OCI-LY7 (cell line): ENCODE measurements around the gene NR1I2.

Experiments used
- EZH2phosphoT487 ChIP-seq: fragments of 200-600 bp; sonication (generic); IDR thresholded peaks from 2 replicates; pipeline ENCODE4 v1.6.1; 2018; ENCODE audit warnings: low read depth, borderline replicate concordance, mild to moderate bottlenecking, mixed run types, antibody characterized with exemption, low read length, moderate library complexity, mixed read lengths
- TF ChIP-seq, protein P1 (sequence below): fragments of 200-600 bp; sonication (generic); conservative IDR thresholded peaks from 2 replicates; pipeline ENCODE4 v1.5.1; 2014; ENCODE audit warnings: mild to moderate bottlenecking, antibody characterized with exemption, low read length, moderate library complexity, mixed read lengths

DNA sequence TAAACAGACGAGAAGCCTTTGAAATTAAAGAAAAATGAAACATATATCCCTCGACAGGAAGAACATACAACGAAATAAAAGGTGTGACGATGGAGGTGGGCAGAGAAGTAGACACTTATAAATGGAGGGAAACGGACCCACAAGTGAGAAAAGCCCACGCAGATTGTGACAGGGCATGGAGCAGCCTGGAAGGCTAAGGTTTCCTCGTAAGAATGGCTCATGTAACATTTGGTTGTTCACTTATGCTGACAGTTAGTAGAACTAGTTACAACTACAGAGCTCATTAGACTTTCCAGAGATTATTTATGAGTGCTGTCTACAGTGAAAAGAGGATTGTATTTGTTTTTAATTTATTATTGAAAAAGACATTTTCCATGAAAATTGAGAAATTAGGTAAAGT, 82.6 kb downstream of the NR1I2 start:
- TF ChIP-seq, protein P1, sequence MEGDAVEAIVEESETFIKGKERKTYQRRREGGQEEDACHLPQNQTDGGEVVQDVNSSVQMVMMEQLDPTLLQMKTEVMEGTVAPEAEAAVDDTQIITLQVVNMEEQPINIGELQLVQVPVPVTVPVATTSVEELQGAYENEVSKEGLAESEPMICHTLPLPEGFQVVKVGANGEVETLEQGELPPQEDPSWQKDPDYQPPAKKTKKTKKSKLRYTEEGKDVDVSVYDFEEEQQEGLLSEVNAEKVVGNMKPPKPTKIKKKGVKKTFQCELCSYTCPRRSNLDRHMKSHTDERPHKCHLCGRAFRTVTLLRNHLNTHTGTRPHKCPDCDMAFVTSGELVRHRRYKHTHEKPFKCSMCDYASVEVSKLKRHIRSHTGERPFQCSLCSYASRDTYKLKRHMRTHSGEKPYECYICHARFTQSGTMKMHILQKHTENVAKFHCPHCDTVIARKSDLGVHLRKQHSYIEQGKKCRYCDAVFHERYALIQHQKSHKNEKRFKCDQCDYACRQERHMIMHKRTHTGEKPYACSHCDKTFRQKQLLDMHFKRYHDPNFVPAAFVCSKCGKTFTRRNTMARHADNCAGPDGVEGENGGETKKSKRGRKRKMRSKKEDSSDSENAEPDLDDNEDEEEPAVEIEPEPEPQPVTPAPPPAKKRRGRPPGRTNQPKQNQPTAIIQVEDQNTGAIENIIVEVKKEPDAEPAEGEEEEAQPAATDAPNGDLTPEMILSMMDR, result no peak
- no peak for TF ChIP-seq EZH2phosphoT487
